ENCODE results near the gene CALML5.

CALML5 gene, protein sequence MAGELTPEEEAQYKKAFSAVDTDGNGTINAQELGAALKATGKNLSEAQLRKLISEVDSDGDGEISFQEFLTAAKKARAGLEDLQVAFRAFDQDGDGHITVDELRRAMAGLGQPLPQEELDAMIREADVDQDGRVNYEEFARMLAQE

DNA sequence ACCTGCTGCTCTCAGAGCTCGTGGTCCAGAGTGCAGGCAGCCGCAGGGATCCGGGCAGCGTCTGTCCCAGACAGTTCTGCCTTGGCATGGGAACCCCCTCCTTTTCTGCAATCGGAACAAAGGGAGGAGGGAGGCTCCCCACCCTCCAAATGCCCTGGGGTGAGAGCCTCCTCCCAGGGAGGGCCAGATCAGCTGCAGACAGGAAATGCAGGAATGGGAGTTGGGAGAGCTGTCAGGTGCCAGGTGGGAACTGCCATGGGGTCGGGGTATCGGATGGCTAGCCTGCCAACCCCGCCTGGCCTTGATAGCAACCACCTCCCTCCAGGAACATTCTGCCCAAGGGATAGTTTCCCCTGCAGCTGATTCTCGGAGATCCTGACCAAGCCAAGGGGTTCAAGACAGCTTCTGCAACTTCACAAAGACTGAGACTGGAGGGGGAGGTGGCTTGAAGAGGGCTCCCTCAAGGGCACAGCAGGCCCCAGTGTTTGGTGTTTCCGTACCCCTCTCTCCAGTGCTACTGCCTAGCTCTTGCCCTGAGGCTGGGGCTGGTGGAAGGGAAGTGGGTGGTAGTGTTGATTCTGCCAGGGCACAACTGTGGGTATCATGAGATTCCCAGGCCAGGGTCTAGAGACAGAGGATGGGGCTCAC is at the start of gene CALML5:
CALML5 (minus strand) TSS at position 78 of the 648 bp plus-strand sequence. CDS start 132 bp downstream, outside the sequence.
- H3K27ac ChIP-seq (ENCODE audit: extremely low read depth, low read depth, low read length) = no peak within 1 kb of the TSS
- TF ChIP-seq ZNF76 (tag by site-specific recombination; IDR thresholded peaks at IDR 0.05; ENCODE audit: borderline replicate concordance, low read depth) = no peak
- no peak for TF ChIP-seq ZNF664 (tag by site-specific recombination; IDR thresholded peaks at IDR 0.05)
- TF ChIP-seq ZNF2 (tag by site-specific recombination; IDR thresholded peaks at IDR 0.05) = no peak
- no peaks in the 10 kb centered on the region for H3K9me3 ChIP-seq (ENCODE audit: control insufficient read depth, insufficient read depth, low read depth, low read length)
- no peak within 1 kb of the TSS for H3K4me3 ChIP-seq (ENCODE audit: low read depth, low read length)
- no peaks in the 10 kb centered on the region for H3K4me1 ChIP-seq (ENCODE audit: control insufficient read depth, insufficient read depth, low read length)
- H3K36me3 ChIP-seq (ENCODE audit: control insufficient read depth in 2 of 2, insufficient read depth in 1 of 2, low read length in 2 of 2) = no peaks in the 10 kb centered on the region
- POLR2A ChIA-PET = no interaction called here
- CTCF ChIA-PET = interaction anchor here (0.6 to 2.8 kb wide), 3 partner anchors 18 to 124 kb away, joined by 3 to 11 read pairs (median 3); no protein-coding TSS in a partner anchor

DNA sequence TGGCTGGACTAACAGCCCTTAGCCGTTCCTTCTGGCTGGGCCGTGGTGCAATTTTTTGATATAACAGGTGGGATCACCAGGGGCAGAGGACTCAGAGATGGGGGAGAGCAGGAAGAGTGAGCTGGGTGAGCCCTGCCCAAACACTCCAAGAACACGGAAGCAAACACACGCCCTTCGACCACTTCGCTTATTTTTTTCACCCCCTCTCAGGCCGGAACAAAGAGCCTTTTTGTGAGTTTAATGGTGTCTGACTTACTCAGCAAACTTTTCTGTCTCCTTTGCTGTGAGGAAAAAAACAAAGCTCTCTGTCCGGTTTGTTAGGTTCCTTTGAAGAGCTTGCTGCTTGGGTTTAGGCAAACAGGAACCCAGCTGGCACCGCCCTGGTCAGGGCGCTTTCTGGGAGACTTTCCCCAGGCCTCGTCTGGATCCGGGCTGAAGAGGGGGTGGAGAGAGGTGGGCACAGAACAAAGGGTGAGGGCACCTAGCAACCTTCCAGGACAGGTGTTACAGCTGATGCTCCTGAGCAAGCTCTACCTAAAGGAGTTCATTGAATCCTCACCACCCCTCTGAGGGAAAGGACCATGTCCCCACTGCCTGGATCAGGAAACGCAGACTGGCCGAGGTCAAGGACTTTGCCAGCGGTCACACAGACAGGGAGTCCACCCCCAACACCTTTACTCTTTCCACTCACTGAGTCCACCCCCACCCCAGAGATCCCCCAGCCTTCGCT is 48.7 kb upstream of the CALML5 start:
- H3K36me3 ChIP-seq (ENCODE audit: control insufficient read depth in 2 of 2, insufficient read depth in 1 of 2, low read length in 2 of 2) = no peaks in the 10 kb centered on the region
- ChIA-PET CTCF (interaction anchor here (2.8 kb wide), 1 partner anchor 75 kb away, joined by 11 read pairs; no protein-coding TSS in a partner anchor), POLR2A (interaction anchor here (0.8 to 1.7 kb wide), 5 partner anchors 48 to 763 kb away, joined by 3 to 9 read pairs (median 6); partner anchors contain the start of genes ANKRD16 and FBH1)
- H3K27ac ChIP-seq (ENCODE audit: extremely low read depth, low read depth, low read length) = peak overlapping the region; percentile 44; the same call in 1 of the 2 replicates
- H3K9me3 ChIP-seq (ENCODE audit: control insufficient read depth, insufficient read depth, low read depth, low read length) = no peaks in the 10 kb centered on the region
- TF ChIP-seq SCRT2 (tag by site-specific recombination; IDR thresholded peaks at IDR 0.05) (0 out of 2 replicates have a peak, but pooled peaks have one; percentile 7), ZIC2 (tag by site-specific recombination; IDR thresholded peaks at IDR 0.05) (no peak), ZNF433 (tag by site-specific recombination; IDR thresholded peaks at IDR 0.05; ENCODE audit: low read depth) (no peak), ZNF776 (tag by site-specific recombination; IDR thresholded peaks at IDR 0.05; ENCODE audit: borderline replicate concordance) (no peak), ZNF544 (tag by site-specific recombination; IDR thresholded peaks at IDR 0.05) (no peak), ZNF610 (tag by site-specific recombination; IDR thresholded peaks at IDR 0.05; ENCODE audit: borderline replicate concordance) (no peak), ZNF404 (tag by site-specific recombination; IDR thresholded peaks at IDR 0.05) (no peak)
- no peak overlapping the region for H3K4me3 ChIP-seq (ENCODE audit: low read depth, low read length)
- H3K4me1 ChIP-seq (ENCODE audit: control insufficient read depth, insufficient read depth, low read length) = peaks cover 25% of the 10 kb centered on the region

DNA sequence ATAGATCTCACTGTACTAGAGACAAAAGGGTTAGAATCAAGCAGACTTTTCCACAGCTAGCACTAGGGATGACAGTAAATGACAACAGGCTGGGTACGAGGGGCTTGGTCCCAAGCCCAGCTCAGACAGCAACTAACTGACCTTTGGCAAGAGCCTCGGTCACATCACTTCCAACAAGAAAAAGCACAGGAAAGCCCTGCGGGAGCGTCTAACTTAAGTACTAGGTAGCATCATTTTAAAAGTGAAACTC is 48.2 kb upstream of the CALML5 start:
- ChIA-PET POLR2A (interaction anchor here (1.7 kb wide), 1 partner anchor 81 kb away, joined by 7 read pairs; no protein-coding TSS in a partner anchor), CTCF (no interaction called here)
- Histone ChIP-seq H3K4me3 (ENCODE audit: low read depth, low read length) (no peak overlapping the region), H3K36me3 (ENCODE audit: control insufficient read depth in 2 of 2, insufficient read depth in 1 of 2, low read length in 2 of 2) (no peaks in the 10 kb centered on the region), H3K9me3 (ENCODE audit: control insufficient read depth, insufficient read depth, low read depth, low read length) (no peaks in the 10 kb centered on the region), H3K4me1 (ENCODE audit: control insufficient read depth, insufficient read depth, low read length) (peaks cover 25% of the 10 kb centered on the region), H3K27ac (ENCODE audit: extremely low read depth, low read depth, low read length) (no peak overlapping the region)
- TF ChIP-seq, protein P1, sequence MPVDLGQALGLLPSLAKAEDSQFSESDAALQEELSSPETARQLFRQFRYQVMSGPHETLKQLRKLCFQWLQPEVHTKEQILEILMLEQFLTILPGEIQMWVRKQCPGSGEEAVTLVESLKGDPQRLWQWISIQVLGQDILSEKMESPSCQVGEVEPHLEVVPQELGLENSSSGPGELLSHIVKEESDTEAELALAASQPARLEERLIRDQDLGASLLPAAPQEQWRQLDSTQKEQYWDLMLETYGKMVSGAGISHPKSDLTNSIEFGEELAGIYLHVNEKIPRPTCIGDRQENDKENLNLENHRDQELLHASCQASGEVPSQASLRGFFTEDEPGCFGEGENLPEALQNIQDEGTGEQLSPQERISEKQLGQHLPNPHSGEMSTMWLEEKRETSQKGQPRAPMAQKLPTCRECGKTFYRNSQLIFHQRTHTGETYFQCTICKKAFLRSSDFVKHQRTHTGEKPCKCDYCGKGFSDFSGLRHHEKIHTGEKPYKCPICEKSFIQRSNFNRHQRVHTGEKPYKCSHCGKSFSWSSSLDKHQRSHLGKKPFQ (tag by site-specific recombination; IDR thresholded peaks at IDR 0.05) = no peak
- TF ChIP-seq, protein P2, sequence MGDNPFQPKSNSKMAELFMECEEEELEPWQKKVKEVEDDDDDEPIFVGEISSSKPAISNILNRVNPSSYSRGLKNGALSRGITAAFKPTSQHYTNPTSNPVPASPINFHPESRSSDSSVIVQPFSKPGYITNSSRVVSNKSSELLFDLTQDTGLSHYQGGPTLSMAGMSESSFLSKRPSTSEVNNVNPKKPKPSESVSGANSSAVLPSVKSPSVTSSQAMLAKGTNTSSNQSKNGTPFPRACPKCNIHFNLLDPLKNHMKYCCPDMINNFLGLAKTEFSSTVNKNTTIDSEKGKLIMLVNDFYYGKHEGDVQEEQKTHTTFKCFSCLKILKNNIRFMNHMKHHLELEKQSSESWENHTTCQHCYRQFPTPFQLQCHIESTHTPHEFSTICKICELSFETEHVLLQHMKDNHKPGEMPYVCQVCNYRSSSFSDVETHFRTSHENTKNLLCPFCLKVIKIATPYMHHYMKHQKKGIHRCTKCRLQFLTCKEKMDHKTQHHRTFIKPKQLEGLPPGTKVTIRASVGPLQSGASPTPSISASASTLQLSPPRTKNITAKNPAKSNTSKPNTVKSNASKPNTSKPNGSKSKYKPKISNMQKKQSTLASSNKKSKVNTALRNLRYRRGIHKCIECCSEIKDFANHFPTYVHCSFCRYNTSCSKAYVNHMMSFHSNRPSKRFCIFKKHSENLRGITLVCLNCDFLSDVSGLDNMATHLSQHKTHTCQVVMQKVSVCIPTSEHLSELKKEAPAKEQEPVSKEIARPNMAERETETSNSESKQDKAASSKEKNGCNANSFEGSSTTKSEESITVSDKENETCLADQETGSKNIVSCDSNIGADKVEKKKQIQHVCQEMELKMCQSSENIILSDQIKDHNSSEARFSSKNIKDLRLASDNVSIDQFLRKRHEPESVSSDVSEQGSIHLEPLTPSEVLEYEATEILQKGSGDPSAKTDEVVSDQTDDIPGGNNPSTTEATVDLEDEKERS (tag by site-specific recombination; IDR thresholded peaks at IDR 0.05) = no peak
- TF ChIP-seq ZNF560 (tag by site-specific recombination; IDR thresholded peaks at IDR 0.05; ENCODE audit: borderline replicate concordance) (no peak), ZNF768 (tag by site-specific recombination; IDR thresholded peaks at IDR 0.05) (no peak), PRDM1 (tag by site-specific recombination; IDR thresholded peaks at IDR 0.05) (no peak)
- TF ChIP-seq, protein P3, sequence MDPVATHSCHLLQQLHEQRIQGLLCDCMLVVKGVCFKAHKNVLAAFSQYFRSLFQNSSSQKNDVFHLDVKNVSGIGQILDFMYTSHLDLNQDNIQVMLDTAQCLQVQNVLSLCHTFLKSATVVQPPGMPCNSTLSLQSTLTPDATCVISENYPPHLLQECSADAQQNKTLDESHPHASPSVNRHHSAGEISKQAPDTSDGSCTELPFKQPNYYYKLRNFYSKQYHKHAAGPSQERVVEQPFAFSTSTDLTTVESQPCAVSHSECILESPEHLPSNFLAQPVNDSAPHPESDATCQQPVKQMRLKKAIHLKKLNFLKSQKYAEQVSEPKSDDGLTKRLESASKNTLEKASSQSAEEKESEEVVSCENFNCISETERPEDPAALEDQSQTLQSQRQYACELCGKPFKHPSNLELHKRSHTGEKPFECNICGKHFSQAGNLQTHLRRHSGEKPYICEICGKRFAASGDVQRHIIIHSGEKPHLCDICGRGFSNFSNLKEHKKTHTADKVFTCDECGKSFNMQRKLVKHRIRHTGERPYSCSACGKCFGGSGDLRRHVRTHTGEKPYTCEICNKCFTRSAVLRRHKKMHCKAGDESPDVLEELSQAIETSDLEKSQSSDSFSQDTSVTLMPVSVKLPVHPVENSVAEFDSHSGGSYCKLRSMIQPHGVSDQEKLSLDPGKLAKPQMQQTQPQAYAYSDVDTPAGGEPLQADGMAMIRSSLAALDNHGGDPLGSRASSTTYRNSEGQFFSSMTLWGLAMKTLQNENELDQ (tag by site-specific recombination; IDR thresholded peaks at IDR 0.05; ENCODE audit: low read depth) = no peak
- TF ChIP-seq, protein P4, sequence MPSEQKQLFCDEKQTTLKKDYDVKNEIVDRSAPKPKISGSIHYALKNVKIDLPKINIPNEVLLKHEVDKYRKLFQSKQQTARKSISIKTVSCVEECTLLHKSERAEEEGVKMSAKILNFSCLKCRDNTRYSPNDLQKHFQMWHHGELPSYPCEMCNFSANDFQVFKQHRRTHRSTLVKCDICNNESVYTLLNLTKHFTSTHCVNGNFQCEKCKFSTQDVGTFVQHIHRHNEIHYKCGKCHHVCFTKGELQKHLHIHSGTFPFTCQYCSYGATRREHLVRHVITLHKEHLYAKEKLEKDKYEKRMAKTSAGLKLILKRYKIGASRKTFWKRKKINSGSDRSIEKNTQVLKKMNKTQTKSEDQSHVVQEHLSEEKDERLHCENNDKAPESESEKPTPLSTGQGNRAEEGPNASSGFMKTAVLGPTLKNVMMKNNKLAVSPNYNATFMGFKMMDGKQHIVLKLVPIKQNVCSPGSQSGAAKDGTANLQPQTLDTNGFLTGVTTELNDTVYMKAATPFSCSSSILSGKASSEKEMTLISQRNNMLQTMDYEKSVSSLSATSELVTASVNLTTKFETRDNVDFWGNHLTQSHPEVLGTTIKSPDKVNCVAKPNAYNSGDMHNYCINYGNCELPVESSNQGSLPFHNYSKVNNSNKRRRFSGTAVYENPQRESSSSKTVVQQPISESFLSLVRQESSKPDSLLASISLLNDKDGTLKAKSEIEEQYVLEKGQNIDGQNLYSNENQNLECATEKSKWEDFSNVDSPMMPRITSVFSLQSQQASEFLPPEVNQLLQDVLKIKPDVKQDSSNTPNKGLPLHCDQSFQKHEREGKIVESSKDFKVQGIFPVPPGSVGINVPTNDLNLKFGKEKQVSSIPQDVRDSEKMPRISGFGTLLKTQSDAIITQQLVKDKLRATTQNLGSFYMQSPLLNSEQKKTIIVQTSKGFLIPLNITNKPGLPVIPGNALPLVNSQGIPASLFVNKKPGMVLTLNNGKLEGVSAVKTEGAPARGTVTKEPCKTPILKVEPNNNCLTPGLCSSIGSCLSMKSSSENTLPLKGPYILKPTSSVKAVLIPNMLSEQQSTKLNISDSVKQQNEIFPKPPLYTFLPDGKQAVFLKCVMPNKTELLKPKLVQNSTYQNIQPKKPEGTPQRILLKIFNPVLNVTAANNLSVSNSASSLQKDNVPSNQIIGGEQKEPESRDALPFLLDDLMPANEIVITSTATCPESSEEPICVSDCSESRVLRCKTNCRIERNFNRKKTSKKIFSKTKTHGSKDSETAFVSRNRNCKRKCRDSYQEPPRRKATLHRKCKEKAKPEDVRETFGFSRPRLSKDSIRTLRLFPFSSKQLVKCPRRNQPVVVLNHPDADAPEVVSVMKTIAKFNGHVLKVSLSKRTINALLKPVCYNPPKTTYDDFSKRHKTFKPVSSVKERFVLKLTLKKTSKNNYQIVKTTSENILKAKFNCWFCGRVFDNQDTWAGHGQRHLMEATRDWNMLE (tag by site-specific recombination; conservative IDR thresholded peaks at IDR 0.05; ENCODE audit: low read depth) = no peak
